DND-41 (cell line): Measurements from ENCODE around the gene TRMT2B.

Experiments used
- EZH2 ChIP-seq: IDR thresholded peaks from 3 replicates; pipeline ENCODE4 v1.6.1; 2012; ENCODE audit warnings: borderline replicate concordance, low read depth, mild to moderate bottlenecking, moderate library complexity, low read length, inconsistent platforms; ENCODE audit not compliant: severe bottlenecking
- TF ChIP-seq, protein P1 (sequence below): IDR thresholded peaks from 2 replicates; pipeline ENCODE4 v1.5.1; 2012; ENCODE audit warnings: borderline replicate concordance, low read length, moderate library complexity, mild to moderate bottlenecking; ENCODE audit not compliant: poor library complexity, severe bottlenecking; ENCODE audit errors: extremely low read depth

- TF ChIP-seq, protein P1, sequence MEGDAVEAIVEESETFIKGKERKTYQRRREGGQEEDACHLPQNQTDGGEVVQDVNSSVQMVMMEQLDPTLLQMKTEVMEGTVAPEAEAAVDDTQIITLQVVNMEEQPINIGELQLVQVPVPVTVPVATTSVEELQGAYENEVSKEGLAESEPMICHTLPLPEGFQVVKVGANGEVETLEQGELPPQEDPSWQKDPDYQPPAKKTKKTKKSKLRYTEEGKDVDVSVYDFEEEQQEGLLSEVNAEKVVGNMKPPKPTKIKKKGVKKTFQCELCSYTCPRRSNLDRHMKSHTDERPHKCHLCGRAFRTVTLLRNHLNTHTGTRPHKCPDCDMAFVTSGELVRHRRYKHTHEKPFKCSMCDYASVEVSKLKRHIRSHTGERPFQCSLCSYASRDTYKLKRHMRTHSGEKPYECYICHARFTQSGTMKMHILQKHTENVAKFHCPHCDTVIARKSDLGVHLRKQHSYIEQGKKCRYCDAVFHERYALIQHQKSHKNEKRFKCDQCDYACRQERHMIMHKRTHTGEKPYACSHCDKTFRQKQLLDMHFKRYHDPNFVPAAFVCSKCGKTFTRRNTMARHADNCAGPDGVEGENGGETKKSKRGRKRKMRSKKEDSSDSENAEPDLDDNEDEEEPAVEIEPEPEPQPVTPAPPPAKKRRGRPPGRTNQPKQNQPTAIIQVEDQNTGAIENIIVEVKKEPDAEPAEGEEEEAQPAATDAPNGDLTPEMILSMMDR: no peak
- TF ChIP-seq EZH2: no peak
Observed at GRCh38 chrX:100962811-100963210, 89.1 kb downstream of the TRMT2B start.
